ENCODE data around the gene DOCK10. TPM values are rescaled to one million over a fixed set of nuclear protein-coding genes. Genes with fewer than 3 reads are reported as not detected.

The DOCK10 gene
- total RNA-seq, 1 experiment from 2014 or later: 52.9 TPM

DNA sequence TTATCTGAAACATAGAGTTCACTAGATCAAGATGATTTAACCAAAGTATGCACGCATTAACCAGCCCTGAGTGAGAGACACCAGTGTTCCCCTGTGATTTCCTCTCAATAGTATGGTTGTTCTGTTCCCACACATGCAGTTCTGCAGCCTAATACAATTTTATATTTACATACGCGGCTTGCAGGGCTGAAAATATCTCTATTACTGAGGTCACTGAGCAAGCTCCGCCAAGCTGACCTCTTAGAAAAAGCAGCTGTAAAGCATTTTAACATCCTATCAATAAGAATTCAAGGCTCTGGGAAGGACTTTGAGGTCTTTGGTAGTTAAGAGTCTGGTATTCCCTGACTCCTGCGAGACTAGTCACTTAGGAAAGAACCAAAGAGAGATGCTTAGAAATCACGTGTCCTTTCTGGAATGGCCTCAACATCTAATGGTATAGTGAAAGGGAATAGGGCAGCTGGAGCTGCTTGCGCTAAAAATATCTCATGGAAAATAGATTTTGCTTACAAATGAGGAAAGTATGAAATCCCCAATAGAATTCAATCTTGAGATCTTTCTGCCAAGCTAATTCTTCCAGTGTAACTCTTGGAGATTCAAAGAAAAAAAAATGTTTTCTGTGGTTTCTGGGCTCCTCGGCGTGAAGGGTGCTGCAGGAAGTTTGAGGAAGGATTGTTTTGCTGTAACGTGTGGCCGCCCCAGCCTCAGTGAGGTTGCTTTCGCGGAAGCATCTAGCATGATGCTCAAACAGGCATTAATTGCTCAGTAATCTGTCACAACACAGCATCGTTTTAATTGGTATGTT, 59.2 kb downstream of the DOCK10 start:
- DNase-seq (ENCODE audit: low read depth): no peak

DNA sequence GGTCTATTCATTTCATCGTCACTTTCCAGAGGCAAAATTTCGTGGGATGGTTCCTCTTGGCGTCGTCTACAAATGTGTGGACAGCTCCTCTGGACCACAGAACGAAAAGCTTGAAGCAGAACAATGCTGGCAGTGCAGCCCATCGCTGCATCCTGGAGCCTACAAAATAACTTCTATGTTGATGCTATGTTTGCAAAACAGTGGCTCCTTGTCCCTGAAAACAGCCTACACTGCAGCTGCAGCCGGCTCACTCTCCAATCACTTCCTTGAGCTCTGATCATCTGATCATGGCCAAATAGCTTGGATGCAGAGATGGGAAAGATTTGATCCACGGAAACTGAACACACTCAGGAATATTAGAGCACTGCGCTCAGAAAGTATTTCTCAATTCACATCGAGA, 60.0 kb downstream of the DOCK10 start:
- no peak for DNase-seq (ENCODE audit: low read depth)

DNA sequence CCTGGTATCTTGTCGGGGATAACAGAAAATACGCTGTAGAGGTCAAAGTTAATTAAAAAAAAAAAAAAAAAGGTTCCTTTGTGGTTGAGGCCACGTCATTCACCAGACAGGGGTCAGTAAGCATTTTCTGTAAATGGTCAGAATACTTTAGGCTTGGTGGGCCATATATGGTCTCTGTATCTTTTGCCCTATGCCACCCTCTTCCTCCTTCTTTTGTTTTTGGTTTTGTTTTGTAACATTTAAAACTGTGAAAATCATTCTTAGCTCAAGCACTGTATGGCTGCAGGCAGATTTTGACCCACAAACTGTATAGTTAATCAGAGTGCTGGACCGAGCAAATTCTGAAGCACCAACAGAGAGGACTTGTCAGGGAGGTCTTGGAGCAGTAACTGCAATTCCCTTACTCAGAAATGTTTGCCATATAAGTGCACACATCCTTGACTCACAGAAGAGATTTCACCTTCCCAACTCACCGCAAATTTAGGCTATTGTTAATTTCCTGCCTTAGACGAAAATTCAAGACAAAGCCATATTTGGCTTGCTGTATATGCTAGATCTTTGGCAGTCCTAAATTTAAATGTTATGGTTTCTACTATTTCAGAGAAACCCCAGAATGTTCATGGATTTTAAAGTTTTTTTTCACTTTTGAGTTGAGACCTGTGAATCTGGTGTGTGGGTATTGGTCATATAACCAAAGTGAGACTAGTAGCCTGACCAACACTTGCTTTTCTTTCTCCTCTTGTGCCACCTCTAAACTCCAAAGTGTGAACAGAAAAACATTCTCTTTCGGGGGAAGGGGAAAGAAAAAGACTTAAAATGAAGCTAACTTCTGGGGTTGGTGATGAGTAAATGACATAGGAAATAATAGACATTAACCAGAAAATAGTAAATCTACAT, 65.4 kb downstream of the DOCK10 start:
- no peak for DNase-seq (ENCODE audit: low read depth)

DNA sequence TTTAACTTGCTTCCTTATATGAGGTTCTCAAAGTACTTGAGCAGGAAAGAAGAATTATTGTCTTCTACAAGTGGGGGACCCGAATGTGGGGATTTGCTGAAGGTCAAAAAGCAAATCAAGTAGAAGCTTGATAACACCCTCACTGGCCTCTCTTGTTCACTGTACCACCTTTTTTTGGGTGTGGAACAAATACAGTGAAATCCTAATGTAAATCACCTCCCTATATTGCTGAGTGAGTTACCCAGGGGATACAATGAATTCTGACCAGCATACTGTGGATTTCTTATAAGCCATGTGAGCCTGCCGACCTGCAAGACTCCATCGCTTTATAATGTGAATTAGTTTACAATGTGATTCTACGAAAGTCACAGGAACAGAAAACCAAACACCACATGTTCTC, 66.5 kb downstream of the DOCK10 start:
- no peak for DNase-seq (ENCODE audit: low read depth)

DNA sequence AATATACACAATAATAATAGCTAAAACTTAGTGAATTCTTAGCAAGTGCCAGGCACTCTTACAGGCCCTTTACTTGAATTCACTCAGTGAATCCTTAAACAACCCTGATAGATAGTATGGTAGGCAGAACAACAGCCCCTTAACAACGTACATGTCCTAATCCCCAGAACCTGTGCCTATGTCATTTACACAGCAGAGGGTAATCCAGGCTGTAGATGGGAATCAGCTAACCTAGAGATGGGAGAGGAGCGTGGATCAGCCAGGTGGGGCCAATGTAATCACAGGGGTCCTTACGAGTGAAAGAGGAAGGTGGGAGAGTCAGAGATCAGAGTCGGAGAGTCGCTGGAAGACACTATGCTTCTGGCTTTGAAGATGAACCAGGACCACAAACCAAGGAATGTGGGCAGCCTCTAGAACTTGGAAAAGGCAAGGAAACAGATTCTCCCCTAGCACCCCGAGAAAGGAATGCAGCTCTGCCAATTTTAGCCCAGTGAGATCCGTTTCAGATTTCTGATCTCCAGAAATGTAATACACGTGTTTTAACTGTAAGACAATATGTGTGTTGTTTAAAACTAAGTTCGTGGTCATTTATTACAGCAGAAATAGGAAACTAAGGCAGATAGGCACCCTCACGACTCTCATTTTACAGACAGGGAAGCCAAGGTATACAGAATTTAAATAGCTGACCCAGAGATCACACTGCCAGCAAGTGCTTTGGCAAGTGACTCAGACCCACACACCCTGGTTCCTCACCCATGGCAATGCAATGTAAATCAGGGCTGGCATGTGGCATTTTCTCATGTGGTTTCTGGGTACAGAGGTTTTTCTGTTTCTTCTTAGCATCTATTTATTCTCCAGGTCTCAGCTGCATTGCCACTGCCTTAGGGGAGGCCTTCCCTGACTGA, 68.9 kb downstream of the DOCK10 start:
- peak; percentile 70 for DNase-seq (ENCODE audit: low read depth)

DNA sequence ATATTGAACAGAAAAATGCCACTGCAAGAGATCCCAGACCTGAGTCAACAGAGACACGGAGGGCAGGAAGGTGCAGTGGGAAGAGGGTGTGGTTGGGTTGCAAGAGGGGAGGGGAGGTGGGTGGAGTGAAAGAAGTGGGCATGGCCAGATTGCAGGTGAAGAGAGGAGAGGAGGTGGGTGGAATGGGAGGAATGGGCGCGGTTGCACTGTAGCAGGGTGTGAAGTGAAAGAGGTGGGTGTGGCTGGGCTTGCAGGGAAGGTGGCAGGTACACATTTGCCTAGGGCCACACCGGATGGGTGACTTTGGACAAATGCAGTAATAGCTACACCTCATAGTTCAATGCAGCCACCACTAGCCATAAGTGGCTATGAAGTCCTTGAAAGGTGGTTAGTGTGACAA, 71.1 kb downstream of the DOCK10 start:
- DNase-seq (ENCODE audit: low read depth): no peak

DNA sequence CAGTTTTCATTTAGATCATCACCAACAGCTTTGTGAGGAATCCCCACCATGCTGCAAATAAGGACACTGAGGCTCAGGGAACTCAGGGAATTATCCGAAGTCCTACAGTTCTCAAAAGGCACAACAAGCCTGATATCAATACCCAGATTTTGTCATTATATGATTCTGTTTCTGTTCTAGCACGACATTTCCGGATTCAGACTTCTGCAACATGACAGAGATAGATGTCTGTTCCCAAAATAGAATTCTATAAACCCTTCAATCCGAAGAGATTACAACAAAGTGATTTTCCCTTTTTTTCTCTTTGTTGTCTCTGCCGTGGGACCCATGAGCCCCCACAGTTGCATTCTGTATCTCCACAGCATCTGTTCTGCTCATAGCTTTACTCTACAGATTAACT, 72.0 kb downstream of the DOCK10 start:
- DNase-seq (ENCODE audit: low read depth): no peak

DNA sequence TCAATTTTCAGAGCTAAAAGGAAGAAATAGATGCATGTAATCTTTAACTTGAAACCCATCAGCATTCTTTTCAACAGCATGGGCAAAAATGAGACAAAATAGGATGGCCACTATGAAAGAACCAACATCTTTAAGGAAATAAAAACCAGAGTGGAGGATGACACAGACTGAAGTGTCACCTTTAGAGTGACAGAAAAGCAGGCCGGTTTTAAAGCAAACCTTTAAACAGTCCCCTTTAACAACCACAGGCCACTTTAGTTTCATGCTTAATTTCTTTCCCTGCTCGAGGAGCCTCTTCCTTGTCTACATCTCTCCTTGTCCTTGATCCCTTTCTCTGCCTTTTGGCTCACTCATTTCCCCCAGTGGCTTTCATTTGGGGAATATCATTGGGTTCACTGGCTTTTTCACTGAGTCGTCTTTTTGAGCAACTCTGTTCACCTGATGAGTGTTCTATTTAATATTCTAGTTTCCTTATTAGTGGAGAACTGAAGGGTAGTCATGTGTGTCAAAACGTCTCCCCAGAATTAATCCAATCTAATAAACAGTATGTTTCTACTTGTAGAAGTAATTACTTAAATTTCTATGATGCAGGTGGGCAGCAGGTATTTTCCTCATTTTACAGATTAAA, 72.5 kb downstream of the DOCK10 start:
- DNase-seq (ENCODE audit: low read depth): no peak

DNA sequence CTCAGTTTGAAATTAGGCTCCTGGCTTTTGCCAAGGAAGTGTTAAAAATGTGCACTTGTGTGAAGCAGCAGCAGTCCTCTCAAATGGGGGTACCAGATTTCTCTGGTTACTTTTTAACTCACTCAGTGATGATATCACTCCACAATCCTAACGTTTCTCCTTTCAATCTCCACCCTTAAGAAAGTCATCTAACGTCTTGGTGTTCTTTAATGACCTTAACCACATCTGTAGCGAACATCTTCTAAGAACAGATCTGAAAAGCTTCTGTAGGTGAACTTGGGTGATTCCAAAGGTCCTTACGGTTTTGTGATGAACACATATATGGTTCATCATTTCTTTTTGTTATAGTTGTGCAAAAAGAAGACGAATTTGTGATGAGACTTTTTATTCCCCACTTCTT, 73.2 kb downstream of the DOCK10 start:
- DNase-seq (ENCODE audit: low read depth): no peak

DNA sequence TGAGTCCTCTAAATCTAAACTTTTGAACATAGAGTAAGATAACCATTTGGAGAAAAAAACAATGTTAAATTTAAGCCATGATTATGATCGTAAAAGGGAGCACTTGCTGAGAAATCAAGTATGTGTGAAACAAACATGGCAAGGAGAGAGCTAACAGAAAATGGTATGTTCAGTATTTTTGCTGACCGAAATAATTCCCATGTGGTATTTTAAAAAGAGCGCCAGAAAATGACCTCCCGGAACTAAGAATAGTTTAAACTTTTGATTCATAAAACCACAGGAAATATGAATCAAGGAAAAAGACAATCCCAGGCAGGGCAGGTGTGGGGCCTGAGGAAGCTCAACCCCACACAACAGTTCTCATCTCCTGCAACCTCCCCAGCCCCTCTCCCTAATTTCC, 74.2 kb downstream of the DOCK10 start:
- DNase-seq (ENCODE audit: low read depth): peak; percentile 31

DNA sequence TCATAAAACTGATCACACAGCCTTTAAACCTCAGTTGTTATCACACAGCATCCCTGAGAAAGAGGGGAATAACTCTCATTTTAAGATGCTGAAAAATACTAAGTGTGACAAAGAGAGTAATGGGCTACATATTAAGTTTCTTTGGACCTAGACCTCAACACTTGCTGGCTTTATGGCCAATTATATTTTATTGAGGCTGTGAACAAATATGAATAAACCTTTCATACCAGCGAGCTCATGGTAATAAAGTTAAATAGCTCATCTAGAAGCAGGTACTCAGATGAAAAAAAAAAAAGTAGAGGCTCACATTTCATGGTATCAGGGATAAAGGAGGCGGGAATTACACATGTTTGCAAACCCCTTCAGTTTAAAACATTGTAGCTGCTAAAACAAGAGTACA, 75.7 kb downstream of the DOCK10 start:
- no peak for DNase-seq (ENCODE audit: low read depth)

DNA sequence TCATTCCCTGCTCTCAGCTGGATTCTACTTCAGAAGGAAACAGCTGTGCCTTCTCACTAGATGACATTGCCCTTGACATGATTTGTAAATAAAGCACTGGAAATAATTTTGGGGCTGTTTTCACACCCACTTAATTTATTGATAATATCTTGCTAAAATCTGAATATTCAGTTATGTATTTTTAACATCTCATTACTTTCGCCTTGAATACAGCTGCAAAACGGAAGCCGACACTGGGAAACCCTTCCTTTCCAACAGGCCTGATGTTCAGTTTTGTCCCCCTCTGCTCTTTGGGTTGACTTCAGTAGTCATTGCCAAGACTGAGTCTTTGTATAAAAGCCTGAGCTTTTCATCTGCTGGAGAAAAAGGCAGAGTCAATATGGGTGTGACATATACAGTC, 82.7 kb downstream of the DOCK10 start:
- DNase-seq (ENCODE audit: low read depth): no peak

DNA sequence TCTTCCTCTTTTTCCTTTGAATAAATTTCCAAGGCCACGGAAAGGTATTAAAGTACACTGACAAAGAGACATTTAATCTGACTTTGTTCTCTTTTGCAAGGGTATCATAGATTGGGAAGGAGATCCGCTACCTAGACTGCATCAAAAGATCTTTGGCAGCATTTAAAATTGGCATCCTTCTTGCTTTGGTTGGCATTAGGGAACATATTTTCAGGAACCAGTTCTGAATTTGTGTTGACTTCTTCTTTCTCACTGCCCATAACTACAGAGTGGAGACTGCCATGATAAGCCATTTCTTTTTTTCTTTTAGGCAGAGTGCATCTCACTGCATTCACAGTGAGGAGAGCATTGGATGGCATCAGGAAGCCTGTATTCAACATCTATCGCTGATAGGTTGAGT, 83.4 kb downstream of the DOCK10 start:
- no peak for DNase-seq (ENCODE audit: low read depth)

DNA sequence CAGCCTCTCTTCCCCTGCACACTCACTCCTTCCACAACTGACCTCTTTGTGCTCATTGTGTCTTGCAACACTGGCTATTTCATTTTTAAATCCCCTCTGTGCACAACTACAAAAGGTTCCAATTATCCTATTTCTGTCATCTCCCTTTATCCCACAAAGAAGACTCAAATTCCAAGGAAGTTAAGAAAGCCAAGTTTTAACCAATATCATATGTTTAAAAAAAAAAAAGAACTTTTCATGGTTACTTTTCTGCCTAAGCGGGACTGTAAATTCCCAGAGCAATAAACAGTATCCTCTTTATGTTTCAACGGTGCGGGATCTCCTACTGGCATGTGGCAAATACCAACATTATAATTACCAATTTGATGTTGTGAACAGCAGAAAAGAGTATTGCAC, 83.8 kb downstream of the DOCK10 start:
- no peak for DNase-seq (ENCODE audit: low read depth)

DNA sequence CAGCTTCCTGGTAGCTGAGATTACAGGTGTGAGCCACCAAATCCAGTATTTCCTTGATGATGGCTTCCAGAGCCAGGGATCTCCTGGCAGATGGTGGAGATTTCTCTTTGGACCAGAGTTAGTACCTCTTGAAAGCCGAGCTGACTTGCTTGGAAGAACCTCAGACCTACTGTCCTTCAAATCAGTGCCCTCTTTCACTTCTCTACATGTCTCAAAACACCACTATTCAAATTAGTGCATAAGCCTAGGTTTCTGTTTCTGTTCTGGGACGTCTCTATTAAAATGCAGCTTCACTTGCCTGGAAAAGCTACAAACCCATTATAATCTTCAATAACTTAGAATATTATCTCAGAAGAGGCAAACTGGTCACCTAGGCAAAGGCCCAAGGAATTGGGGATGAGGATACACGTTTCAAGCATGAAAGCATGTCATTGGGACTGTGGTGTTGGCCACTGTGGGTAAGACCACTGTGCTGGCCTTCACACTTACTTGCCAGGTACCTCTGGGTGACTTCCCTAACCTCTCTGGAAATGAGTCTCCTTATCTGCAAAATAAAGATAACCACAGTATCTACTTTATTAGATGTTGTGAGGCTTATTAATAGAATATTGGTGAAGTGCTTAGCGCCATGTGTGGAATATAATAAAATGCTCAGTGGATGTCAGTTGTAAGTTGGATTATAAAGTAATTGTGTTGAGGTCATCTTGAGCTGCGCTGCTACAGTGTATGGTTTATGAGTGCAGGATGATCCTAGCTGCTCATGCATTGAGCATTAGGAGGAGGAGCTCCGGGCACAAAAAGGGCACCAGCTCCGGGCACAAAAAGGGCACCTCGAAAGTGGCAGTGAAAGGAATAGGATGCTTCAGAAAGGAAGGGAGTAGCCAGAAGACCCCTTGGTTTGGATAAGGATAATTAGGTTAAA, 84.5 kb downstream of the DOCK10 start:
- no peak for DNase-seq (ENCODE audit: low read depth)

DNA sequence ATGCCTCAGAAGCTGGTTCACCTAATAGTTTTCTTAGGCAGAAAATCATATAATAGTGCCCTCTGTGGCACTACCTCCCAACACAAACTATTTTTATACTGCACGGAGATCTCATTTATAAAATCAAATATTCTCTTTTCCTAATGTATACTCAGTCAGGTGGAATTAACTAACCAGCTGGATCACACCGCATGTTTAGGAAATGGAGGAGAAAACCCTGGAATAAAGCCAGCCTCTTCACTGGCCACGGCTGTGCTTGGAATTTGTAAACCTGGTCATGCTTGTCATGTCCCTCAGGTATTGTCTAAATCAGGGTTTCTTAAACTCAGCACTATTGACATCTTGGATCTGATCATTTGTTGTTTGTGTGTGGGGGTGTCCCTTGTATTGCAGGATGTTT, 85.6 kb downstream of the DOCK10 start:
- DNase-seq (ENCODE audit: low read depth): no peak

DNA sequence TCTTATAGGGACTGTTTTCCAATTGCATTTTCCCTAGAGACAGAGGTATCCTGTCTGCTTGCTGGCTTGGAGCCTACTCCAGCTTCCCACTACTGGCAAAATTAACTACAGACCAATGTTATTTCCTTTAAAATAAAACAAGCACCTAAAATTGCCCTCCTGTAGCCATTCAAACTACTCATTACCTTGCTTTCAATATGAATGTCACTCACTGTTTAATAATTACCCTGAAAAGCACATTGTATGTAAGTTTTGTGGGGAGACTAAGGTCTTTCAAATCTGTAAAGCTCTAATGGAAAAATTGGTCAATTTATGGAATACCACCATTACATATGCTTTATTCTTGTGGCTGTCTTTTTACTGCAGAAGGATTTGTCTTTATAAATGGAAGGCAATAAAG, 87.3 kb downstream of the DOCK10 start:
- DNase-seq (ENCODE audit: low read depth): no peak

DNA sequence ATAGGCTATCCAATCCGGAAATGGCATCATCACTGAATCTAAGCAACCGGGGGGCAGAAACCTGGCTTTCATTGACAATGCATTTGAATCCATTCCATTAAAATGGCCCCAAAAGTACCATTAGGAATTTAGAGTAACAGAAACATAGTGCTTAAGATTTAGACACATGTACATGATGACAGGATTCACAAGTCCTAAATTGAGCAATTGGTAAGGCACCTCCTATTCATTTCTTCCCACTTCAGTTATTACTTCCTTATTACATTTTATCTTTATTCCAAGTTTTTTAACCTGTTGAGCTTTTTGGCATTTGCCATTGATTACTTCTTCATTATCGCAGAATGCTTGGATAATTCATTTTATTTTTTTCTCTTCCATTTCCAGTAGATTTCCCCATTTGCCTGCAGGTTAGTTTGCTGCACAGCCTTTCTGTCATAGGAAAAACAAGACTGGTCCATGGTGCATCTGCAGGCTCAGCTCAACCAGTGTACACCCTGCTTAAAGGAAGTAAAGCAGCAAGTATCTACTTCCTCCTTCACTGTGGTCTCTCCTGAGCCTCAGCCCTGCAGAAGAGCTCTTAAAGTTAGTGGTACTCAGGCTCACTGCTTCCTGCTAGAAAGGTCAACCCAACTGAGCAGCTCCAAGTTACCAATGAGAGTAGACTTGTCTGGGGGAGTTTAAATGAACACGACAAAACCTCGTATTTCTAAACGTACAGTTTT, 89.2 kb downstream of the DOCK10 start:
- no peak for DNase-seq (ENCODE audit: low read depth)

DNA sequence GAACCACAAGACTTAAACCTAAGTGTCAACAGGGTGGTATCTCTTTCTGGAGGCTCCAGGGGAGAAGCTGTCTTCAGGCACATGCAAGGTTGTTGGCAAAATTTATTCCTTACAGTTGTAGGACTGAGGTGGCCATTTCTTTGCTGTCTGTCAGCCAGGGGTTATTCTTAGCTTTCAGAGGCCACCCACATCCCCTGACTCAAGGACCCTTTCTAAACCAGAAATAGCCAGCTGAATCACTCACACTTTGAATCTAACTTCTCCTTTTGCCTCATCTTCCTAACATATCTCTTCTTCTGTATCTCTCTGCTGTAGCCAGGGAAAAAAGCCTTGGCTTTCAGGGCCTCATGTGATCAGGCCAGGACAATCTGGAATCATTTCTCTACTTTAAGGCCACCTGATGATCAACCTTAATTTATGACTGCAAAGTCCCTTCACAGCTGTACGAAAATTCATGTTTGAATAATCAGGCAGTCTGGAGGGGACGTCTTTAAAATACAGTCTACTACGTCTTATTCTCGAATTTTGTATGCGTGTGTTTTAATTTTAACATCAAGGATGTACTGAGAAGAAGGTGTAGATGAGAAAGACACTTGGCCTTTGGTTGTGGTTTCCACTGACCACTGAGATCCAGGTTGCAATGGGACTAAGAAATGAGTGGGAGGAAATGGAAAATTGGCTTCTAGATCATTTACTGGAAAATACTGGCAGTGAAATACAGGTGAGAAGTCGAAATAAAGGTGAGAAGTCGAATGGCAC, 90.4 kb downstream of the DOCK10 start:
- DNase-seq (ENCODE audit: low read depth): no peak
